ENCODE measurements around the gene LCN1. TPM values are rescaled to one million over a fixed set of nuclear protein-coding genes. Genes with fewer than 3 reads are reported as not detected.
A peak's percentile ranks its signal among the peaks of the same experiment; 100 is the strongest.

LCN1 gene
- total RNA-seq, 1 experiment from 2014 or later, result not detected

GRCh38 chr9:135471791-135472640 lies 49.2 kb upstream of the LCN1 start:
- Histone ChIP-seq H2BK120ac (ENCODE audit: low read depth, low read length, poor library complexity, severe bottlenecking) (no peak overlapping the region), H3K56ac (ENCODE audit: insufficient read length, low read depth, low read length) (no peak overlapping the region), H2BK15ac (ENCODE audit: low read depth, low read length) (no peak overlapping the region), H3K9ac (ENCODE audit: extremely low read depth, insufficient read length, low read length) (no peak overlapping the region), H2BK5ac (ENCODE audit: insufficient read length, low read length) (no peak overlapping the region), H4K8ac (replicated peaks; ENCODE audit: insufficient read length, low read depth, low read length) (no peak overlapping the region), H3K79me2 (ENCODE audit: insufficient read depth, low read length) (no peaks in the 10 kb centered on the region), H3K23ac (ENCODE audit: insufficient read length, low read depth, low read length) (no peak overlapping the region), H3K4me1 (ENCODE audit: insufficient read depth, low read length) (peaks cover 5% of the 10 kb centered on the region; the same call in 1 of the 2 replicates), H2AFZ (ENCODE audit: low read length) (no peak overlapping the region), H2AK5ac (ENCODE audit: insufficient read length, low read length) (no peak overlapping the region), H4K20me1 (ENCODE audit: control insufficient read depth, insufficient read depth, insufficient read length) (no peaks in the 10 kb centered on the region), H3K23me2 (ENCODE audit: insufficient read length, low read depth, low read length, poor library complexity, severe bottlenecking) (no peaks in the 10 kb centered on the region), H2BK20ac (ENCODE audit: low read depth, low read length, poor library complexity, severe bottlenecking) (no peak overlapping the region), H3K27me3 (ENCODE audit: insufficient read depth, low read length) (no peaks in the 10 kb centered on the region), H3K27ac (ENCODE audit: insufficient read length, low read depth, low read length) (no peak overlapping the region), H3T11ph (ENCODE audit: low read length) (no peak overlapping the region), H4K91ac (ENCODE audit: insufficient read length, low read depth, low read length) (no peak overlapping the region), H4K5ac (ENCODE audit: insufficient read length, low read depth, low read length) (no peak overlapping the region), H3K14ac (ENCODE audit: insufficient read depth, low read length) (peak overlapping the region; percentile 21; the same call in 1 of the 2 replicates), H3K4ac (ENCODE audit: low read depth, low read length) (no peak overlapping the region), H3K9me3 (ENCODE audit: control insufficient read depth, low read depth, low read length) (no peaks in the 10 kb centered on the region), H3K79me1 (ENCODE audit: insufficient read depth, low read depth, low read length, poor library complexity, severe bottlenecking) (no peaks in the 10 kb centered on the region), H2BK12ac (ENCODE audit: insufficient read length, low read depth, low read length) (no peak overlapping the region), H3K4me2 (ENCODE audit: insufficient read depth, insufficient read length, low read length) (no peak overlapping the region), H3K18ac (ENCODE audit: insufficient read length, low read depth, low read length) (peak overlapping the region; percentile 64)
- Mint-ChIP-seq H3K27me3 (ENCODE audit: low read depth) (no peaks in the 10 kb centered on the region; the same call in none of the 2 replicates), H3K36me3 (ENCODE audit: insufficient read depth in 1 of 3, low read depth in 3 of 3) (peaks cover 0 to 4% (median 0%) of the 10 kb centered on the region in 3 experiments; a peak in 1 of 7 replicates), H3K4me1 (peaks cover 25 to 34% of the 10 kb centered on the region in 2 experiments), H3K4me3 (no peak overlapping the region), H3K27ac (peak overlapping the region in 2 of 3 experiments; percentile 32 to 61; a peak in 4 of 7 replicates), H3K9me3 (no peaks in the 10 kb centered on the region; a peak in 1 of 5 replicates)
- DNase-seq, result peak; percentile 53
- TF ChIP-seq CTCF (conservative IDR thresholded peaks at IDR 0.05), result no peak
- no CpG with 5 or more reads among the region's 23 CpGs for WGBS (ENCODE audit: extremely low coverage, insufficient read length, low lambda C conversion rate)
